GM18873 (cell line): ENCODE results near the gene WDR90.

Source experiments
- ATAC-seq: cut with Tn5 transposase; IDR thresholded peaks from one replicate; pipeline ENCODE4 v1.9.1; 2021; ENCODE audit warnings: mild to moderate bottlenecking, moderate library complexity, moderate number of reproducible peaks; ENCODE audit not compliant: unreplicated experiment, low FRiP score

WDR90 gene

DNA sequence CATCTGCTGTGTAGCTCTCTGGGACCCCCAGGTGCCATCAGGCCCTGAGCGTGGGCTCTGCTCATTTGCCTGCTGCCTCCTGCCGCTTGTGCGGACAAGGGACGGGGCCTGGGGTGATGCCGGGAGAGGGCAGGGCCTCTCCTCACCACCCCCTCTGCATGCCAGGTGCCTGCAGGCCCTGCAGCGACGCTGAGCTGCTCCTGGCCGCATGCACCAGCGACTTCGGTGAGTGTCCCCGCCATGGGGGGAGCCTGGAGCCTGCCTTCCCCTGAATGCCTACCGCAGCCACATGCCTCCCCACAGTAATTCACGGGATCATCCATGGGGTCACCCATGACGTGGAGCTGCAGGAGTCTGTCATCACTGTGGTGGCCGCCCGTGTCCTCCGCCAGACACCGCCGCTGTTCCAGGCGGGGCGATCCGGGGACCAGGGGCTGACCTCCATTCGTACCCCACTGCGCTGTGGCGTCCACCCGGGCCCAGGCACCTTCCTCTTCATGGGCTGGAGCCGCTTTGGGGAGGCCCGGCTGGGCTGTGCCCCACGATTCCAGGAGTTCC, 67.7 kb downstream of the WDR90 start:
- ATAC-seq = no peak
